ENCODE data around the gene HOXD3. TPM values are rescaled to one million over a fixed set of nuclear protein-coding genes. Genes with fewer than 3 reads are reported as not detected.
A peak's percentile ranks its signal among the peaks of the same experiment; 100 is the strongest.

The HOXD3 gene
- total RNA-seq, 1 experiment from 2014 or later = not detected

DNA sequence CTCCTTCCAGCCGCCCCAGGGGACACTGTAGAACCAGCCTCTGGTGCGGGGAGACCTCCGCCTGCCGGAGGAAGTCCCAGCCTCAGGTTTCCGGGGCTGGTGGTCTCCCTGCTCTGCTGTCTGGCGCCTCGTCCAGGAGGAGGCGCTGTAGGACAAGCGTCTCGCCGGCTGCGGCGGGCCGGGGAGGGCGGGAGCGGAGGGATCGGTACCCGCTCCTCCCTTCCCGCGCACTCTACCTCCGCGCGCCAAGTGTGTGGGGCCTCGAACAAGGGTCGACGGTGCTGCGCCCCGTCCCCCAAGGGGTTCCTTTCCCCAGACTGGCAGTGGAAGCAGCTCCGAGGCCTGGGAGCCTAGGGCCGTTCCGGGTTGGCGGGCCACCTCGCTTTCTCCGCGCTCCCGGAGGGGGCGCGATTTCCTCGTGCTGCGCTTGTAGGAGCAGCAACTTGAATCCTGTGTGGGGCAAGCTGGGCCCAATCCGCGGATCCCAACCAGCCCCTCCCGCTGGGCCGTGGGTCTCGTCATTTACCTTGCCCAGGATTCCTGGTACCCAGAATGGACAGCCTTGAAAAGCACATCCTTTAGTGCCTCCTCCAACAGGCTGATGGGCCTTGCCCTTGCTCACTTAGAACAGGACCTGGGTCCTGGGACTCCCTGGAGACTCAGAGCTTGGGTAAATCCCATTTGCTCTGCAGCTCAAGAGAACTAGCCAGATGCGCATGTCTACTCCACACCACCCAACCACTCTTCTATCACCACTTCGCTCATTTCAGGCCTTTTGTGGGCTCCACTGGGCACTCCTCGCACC, 16.4 kb upstream of the HOXD3 start (continued):
- TF ChIP-seq, protein P1, sequence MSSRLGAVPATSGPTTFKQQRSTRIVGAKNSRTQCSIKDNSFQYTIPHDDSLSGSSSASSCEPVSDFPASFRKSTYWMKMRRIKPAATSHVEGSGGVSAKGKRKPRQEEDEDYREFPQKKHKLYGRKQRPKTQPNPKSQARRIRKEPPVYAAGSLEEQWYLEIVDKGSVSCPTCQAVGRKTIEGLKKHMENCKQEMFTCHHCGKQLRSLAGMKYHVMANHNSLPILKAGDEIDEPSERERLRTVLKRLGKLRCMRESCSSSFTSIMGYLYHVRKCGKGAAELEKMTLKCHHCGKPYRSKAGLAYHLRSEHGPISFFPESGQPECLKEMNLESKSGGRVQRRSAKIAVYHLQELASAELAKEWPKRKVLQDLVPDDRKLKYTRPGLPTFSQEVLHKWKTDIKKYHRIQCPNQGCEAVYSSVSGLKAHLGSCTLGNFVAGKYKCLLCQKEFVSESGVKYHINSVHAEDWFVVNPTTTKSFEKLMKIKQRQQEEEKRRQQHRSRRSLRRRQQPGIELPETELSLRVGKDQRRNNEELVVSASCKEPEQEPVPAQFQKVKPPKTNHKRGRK (CRISPR knock-in tag; IDR thresholded peaks at IDR 0.05; ENCODE audit: borderline replicate concordance) = no peak
- TF ChIP-seq, protein P2, sequence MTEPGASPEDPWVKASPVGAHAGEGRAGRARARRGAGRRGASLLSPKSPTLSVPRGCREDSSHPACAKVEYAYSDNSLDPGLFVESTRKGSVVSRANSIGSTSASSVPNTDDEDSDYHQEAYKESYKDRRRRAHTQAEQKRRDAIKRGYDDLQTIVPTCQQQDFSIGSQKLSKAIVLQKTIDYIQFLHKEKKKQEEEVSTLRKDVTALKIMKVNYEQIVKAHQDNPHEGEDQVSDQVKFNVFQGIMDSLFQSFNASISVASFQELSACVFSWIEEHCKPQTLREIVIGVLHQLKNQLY (CRISPR knock-in tag; IDR thresholded peaks at IDR 0.05) = no peak
- TF ChIP-seq ETV6 (CRISPR knock-in tag; IDR thresholded peaks at IDR 0.05) (peak; percentile 51; the same call in 1 of the 2 replicates), OVOL2 (CRISPR knock-in tag; IDR thresholded peaks at IDR 0.05; ENCODE audit: borderline replicate concordance) (no peak), ELF4 (CRISPR knock-in tag; IDR thresholded peaks at IDR 0.05; ENCODE audit: low read depth) (no peak), TEAD1 (CRISPR knock-in tag; IDR thresholded peaks at IDR 0.05) (peak; percentile 70; the same call in 1 of the 2 replicates), ZNF121 (CRISPR knock-in tag; IDR thresholded peaks at IDR 0.05) (peak; percentile 95), RELA (CRISPR knock-in tag; IDR thresholded peaks at IDR 0.05; ENCODE audit: borderline replicate concordance) (0 out of 2 replicates have a peak, but pooled peaks have one; percentile 41)
- TF ChIP-seq, protein P3, sequence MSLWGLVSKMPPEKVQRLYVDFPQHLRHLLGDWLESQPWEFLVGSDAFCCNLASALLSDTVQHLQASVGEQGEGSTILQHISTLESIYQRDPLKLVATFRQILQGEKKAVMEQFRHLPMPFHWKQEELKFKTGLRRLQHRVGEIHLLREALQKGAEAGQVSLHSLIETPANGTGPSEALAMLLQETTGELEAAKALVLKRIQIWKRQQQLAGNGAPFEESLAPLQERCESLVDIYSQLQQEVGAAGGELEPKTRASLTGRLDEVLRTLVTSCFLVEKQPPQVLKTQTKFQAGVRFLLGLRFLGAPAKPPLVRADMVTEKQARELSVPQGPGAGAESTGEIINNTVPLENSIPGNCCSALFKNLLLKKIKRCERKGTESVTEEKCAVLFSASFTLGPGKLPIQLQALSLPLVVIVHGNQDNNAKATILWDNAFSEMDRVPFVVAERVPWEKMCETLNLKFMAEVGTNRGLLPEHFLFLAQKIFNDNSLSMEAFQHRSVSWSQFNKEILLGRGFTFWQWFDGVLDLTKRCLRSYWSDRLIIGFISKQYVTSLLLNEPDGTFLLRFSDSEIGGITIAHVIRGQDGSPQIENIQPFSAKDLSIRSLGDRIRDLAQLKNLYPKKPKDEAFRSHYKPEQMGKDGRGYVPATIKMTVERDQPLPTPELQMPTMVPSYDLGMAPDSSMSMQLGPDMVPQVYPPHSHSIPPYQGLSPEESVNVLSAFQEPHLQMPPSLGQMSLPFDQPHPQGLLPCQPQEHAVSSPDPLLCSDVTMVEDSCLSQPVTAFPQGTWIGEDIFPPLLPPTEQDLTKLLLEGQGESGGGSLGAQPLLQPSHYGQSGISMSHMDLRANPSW (CRISPR knock-in tag; conservative IDR thresholded peaks at IDR 0.05; ENCODE audit: low read depth) = no peak
- TF ChIP-seq, protein P4, sequence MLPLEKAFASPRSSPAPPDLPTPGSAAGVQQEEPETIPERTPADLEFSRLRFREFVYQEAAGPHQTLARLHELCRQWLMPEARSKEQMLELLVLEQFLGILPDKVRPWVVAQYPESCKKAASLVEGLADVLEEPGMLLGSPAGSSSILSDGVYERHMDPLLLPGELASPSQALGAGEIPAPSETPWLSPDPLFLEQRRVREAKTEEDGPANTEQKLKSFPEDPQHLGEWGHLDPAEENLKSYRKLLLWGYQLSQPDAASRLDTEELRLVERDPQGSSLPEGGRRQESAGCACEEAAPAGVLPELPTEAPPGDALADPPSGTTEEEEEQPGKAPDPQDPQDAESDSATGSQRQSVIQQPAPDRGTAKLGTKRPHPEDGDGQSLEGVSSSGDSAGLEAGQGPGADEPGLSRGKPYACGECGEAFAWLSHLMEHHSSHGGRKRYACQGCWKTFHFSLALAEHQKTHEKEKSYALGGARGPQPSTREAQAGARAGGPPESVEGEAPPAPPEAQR (CRISPR knock-in tag; IDR thresholded peaks at IDR 0.05) = no peak

DNA sequence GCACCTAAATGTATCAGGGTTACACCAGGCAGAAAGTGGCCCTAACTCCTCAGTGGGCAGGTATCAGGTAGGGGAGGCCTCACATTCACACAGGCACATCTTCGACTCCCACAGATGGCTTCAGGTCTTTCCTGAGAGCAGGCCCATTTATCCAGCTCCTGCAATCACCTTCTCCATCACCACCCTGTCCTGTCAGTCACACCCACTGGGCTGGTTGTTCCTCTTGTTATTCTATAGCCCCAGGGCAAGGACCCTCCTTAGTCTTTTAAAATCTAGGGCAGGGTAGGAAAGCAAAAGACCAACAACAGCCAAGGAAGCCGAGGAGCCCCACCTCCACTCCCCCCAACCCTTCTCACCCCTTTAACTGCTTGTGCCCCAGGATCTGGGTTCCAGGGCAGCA, 14.8 kb upstream of the HOXD3 start:
- DNase-seq (ENCODE audit: low spot score) (no peak), ATAC-seq (no peak)
- Mint-ChIP-seq H3K4me3 (no peak overlapping the region), H3K36me3 (no peaks in the 10 kb centered on the region), H3K4me1 (peaks cover 4% of the 10 kb centered on the region), H3K9me3 (no peaks in the 10 kb centered on the region), H3K27ac (no peak overlapping the region), H3K27me3 (ENCODE audit: low read depth) (peaks cover 98% of the 10 kb centered on the region)
- ChIA-PET CTCF (interaction anchor here (0.9 to 1.5 kb wide), 2 partner anchors 313 to 412 kb away, joined by 4 to 5 read pairs; no protein-coding TSS in a partner anchor), POLR2A (no interaction called here)
- TF ChIP-seq TCF7 (CRISPR knock-in tag; IDR thresholded peaks at IDR 0.05; ENCODE audit: low read depth) (no peak), TP53 (CRISPR knock-in tag; IDR thresholded peaks at IDR 0.05) (no peak), ATF1 (CRISPR knock-in tag; IDR thresholded peaks at IDR 0.05) (no peak), EMX1 (CRISPR knock-in tag; IDR thresholded peaks at IDR 0.05) (no peak), ZNF219 (CRISPR knock-in tag; IDR thresholded peaks at IDR 0.05; ENCODE audit: borderline replicate concordance) (no peak), NFYB (CRISPR knock-in tag; conservative IDR thresholded peaks at IDR 0.05; ENCODE audit: low read depth) (no peak)
- TF ChIP-seq, protein P5, sequence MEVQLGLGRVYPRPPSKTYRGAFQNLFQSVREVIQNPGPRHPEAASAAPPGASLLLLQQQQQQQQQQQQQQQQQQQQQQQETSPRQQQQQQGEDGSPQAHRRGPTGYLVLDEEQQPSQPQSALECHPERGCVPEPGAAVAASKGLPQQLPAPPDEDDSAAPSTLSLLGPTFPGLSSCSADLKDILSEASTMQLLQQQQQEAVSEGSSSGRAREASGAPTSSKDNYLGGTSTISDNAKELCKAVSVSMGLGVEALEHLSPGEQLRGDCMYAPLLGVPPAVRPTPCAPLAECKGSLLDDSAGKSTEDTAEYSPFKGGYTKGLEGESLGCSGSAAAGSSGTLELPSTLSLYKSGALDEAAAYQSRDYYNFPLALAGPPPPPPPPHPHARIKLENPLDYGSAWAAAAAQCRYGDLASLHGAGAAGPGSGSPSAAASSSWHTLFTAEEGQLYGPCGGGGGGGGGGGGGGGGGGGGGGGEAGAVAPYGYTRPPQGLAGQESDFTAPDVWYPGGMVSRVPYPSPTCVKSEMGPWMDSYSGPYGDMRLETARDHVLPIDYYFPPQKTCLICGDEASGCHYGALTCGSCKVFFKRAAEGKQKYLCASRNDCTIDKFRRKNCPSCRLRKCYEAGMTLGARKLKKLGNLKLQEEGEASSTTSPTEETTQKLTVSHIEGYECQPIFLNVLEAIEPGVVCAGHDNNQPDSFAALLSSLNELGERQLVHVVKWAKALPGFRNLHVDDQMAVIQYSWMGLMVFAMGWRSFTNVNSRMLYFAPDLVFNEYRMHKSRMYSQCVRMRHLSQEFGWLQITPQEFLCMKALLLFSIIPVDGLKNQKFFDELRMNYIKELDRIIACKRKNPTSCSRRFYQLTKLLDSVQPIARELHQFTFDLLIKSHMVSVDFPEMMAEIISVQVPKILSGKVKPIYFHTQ (CRISPR knock-in tag; IDR thresholded peaks at IDR 0.05) = no peak
- TF ChIP-seq, protein P6, sequence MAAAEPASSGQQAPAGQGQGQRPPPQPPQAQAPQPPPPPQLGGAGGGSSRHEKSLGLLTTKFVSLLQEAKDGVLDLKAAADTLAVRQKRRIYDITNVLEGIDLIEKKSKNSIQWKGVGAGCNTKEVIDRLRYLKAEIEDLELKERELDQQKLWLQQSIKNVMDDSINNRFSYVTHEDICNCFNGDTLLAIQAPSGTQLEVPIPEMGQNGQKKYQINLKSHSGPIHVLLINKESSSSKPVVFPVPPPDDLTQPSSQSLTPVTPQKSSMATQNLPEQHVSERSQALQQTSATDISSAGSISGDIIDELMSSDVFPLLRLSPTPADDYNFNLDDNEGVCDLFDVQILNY (CRISPR knock-in tag; IDR thresholded peaks at IDR 0.05) = no peak
- TF ChIP-seq, protein P7, sequence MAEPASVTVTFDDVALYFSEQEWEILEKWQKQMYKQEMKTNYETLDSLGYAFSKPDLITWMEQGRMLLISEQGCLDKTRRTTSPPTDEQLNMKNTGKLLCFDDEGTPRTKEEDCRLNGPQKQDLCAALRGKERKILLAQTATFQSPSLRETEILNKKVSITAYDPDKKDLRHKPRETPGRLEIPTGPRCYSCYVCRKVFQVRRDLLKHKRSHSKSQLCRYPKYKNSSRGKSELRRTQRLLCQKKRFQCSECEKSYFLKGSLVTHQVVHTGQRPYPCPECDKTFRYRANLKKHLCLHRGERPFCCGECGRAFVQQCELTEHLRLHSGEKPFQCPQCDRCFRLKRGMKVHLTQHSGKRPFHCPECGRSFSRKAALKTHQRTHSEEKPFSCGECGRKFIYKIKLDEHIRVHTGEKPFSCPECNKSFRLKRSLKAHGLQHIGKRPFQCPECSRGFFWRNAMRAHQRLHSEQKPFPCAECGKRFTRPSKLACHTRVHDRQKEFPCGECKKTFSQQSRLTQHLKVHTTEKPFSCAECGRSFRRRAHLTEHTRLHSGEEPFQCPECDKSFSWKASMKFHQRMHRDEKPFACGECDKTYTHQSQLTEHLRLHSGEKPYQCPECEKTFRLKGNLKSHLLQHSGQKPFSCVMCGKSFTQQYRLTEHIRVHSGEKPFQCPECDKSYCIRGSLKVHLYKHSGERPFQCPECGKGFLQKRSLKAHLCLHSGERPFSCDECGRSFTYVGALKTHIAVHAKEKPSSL (CRISPR knock-in tag; conservative IDR thresholded peaks at IDR 0.05) = no peak
- TF ChIP-seq, protein P8, sequence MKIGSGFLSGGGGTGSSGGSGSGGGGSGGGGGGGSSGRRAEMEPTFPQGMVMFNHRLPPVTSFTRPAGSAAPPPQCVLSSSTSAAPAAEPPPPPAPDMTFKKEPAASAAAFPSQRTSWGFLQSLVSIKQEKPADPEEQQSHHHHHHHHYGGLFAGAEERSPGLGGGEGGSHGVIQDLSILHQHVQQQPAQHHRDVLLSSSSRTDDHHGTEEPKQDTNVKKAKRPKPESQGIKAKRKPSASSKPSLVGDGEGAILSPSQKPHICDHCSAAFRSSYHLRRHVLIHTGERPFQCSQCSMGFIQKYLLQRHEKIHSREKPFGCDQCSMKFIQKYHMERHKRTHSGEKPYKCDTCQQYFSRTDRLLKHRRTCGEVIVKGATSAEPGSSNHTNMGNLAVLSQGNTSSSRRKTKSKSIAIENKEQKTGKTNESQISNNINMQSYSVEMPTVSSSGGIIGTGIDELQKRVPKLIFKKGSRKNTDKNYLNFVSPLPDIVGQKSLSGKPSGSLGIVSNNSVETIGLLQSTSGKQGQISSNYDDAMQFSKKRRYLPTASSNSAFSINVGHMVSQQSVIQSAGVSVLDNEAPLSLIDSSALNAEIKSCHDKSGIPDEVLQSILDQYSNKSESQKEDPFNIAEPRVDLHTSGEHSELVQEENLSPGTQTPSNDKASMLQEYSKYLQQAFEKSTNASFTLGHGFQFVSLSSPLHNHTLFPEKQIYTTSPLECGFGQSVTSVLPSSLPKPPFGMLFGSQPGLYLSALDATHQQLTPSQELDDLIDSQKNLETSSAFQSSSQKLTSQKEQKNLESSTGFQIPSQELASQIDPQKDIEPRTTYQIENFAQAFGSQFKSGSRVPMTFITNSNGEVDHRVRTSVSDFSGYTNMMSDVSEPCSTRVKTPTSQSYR (CRISPR knock-in tag; IDR thresholded peaks at IDR 0.05) = no peak

Measured in WTC11 (cell line).